SK-N-SH (cell line): ENCODE data around the gene ALPL. TPM values are rescaled to one million over a fixed set of nuclear protein-coding genes. Genes with fewer than 3 reads are reported as not detected.
"Not testable (repeated sequence)": the region's sequence is repeated elsewhere in the genome, so short reads cannot be mapped to it uniquely, and the experiment has no call there.

ENCODE experiments used
- CTCF ChIA-PET: fragments of 300-600, 350-600 bp; formaldehyde crosslinking; extraction: SDS; loops from one replicate; lab custom pipeline; 2021; lab: Yijun Ruan, JAX
- POLR2A ChIA-PET: fragments of 350-600 bp; sonication (Branson Sonifier 250); formaldehyde crosslinking; extraction: SDS; loops from one replicate; lab custom pipeline; 2020; ENCODE audit warnings: antibody characterized with exemption, inconsistent platforms; lab: Yijun Ruan, JAX
- DNase-seq: peaks from one replicate; pipeline ENCODE4 v3.0.0; 2012
- H2AFZ ChIP-seq: fragments of 200-600 bp; sonication (generic); 2 replicates; pipeline ENCODE4 v1.8.1; 2016; ENCODE audit warnings: antibody characterized with exemption, mild to moderate bottlenecking, low read depth
- H3F3A ChIP-seq: fragments of 200-600 bp; sonication (generic); replicated peaks from 2 replicates; pipeline ENCODE3; 2016; ENCODE audit warnings: antibody characterized with exemption, mild to moderate bottlenecking; ENCODE audit not compliant: insufficient read depth
- H3K27ac ChIP-seq, 2 experiments: fragments of 200-500 bp in 1 of 2; fragments of 200-600 bp in 1 of 2; sonication (Bioruptor generic) in 1 of 2; sonication (generic), shearing (Covaris generic) in 1 of 2; 2 replicates each; pipeline versions ENCODE4 v1.5.1 to v1.6.1; 2014 to 2016; ENCODE audit warnings: low read depth in 2 of 2, inconsistent platforms in 1 of 2, low read length in 1 of 2, mild to moderate bottlenecking in 1 of 2, mixed read lengths in 1 of 2
- H3K27me3 ChIP-seq: fragments of 200-600 bp; sonication (generic), shearing (Covaris generic); 2 replicates; pipeline ENCODE4 v1.6.1; 2016; ENCODE audit warnings: mixed run types; ENCODE audit not compliant: insufficient read depth
- H3K36me3 ChIP-seq, 2 experiments: fragments of 200-500 bp in 1 of 2; fragments of 200-600 bp in 1 of 2; sonication (Bioruptor generic) in 1 of 2; sonication (generic) in 1 of 2; replicated peaks in 1 of 2; 2 replicates each; pipeline versions ENCODE3 to v1.5.1; 2014 to 2016; ENCODE audit warnings: low read length in 1 of 2, mild to moderate bottlenecking in 1 of 2; ENCODE audit not compliant: insufficient read depth in 2 of 2, control insufficient read depth in 1 of 2
- H3K4me1 ChIP-seq, 2 experiments: fragments of 200-500 bp in 1 of 2; fragments of 200-600 bp in 1 of 2; sonication (Bioruptor generic) in 1 of 2; sonication (generic), shearing (Covaris generic) in 1 of 2; 2 replicates each; pipeline versions ENCODE4 v1.5.1 to v1.6.1; 2014 to 2016; ENCODE audit warnings: low read depth in 1 of 2, low read length in 1 of 2, mixed run types in 1 of 2; ENCODE audit not compliant: insufficient read depth in 2 of 2, control insufficient read depth in 1 of 2
- H3K4me2 ChIP-seq: fragments of 200-600 bp; sonication (generic), shearing (Covaris generic); 2 replicates; pipeline ENCODE4 v1.6.1; 2017; ENCODE audit warnings: mixed run types
- H3K4me3 ChIP-seq, 2 experiments: fragments of 200-500 bp in 1 of 2; fragments of 200-600 bp in 1 of 2; sonication (Bioruptor generic) in 1 of 2; sonication (generic), shearing (Covaris generic) in 1 of 2; 2 replicates each; pipeline versions ENCODE4 v1.5.1 to v1.8.1; 2014 to 2016; ENCODE audit warnings: low read depth in 2 of 2, inconsistent platforms in 1 of 2, low read length in 1 of 2, mild to moderate bottlenecking in 1 of 2, mixed read lengths in 1 of 2, moderate library complexity in 1 of 2
- H3K79me2 ChIP-seq: fragments of 200-600 bp; sonication (generic); 2 replicates; pipeline ENCODE4 v1.8.1; 2017; ENCODE audit warnings: mild to moderate bottlenecking; ENCODE audit not compliant: insufficient read depth
- H3K9ac ChIP-seq: fragments of 200-600 bp; sonication (generic); 2 replicates; pipeline ENCODE4 v1.6.1; 2017; ENCODE audit warnings: mixed run types
- H3K9me2 ChIP-seq: fragments of 200-600 bp; sonication (generic); 2 replicates; pipeline ENCODE4 v1.6.1; 2017; ENCODE audit warnings: mixed run types
- H3K9me3 ChIP-seq: fragments of 200-600 bp; sonication (generic); 2 replicates; pipeline ENCODE4 v1.6.1; 2017; ENCODE audit warnings: mixed run types, mild to moderate bottlenecking, moderate library complexity
- H4K20me1 ChIP-seq: fragments of 200-600 bp; sonication (generic); 2 replicates; pipeline ENCODE4 v1.6.1; 2017; ENCODE audit warnings: mild to moderate bottlenecking, mixed run types; ENCODE audit not compliant: insufficient read depth
- CHD2 ChIP-seq: fragments of 150-350 bp; IDR thresholded peaks from 2 replicates; pipeline ENCODE4 v1.6.1; 2018; ENCODE audit warnings: low read length; ENCODE audit not compliant: partially characterized antibody
- ELF1 ChIP-seq: IDR thresholded peaks from 2 replicates; pipeline ENCODE4 v1.4.0; 2012
- EP300 ChIP-seq, 2 experiments: IDR thresholded peaks; 2 replicates each; pipeline versions ENCODE4 v1.4.0 to v1.6.1; 2012; ENCODE audit warnings: borderline replicate concordance in 1 of 2, low read depth in 1 of 2, low read length in 1 of 2
- FOSL2 ChIP-seq: IDR thresholded peaks from 2 replicates; pipeline ENCODE4 v1.4.0; 2012; ENCODE audit warnings: low read depth, mild to moderate bottlenecking, moderate library complexity, borderline replicate concordance
- FOXJ3 ChIP-seq: sonication (generic); formaldehyde crosslinking; IDR thresholded peaks from 2 replicates; pipeline ENCODE4 v1.5.1; 2020; ENCODE audit warnings: mild to moderate bottlenecking, missing genetic modification reagents
- FOXM1 ChIP-seq: IDR thresholded peaks from 2 replicates; pipeline ENCODE4 v1.4.0; 2012; ENCODE audit warnings: low read depth, mild to moderate bottlenecking
- GABPA ChIP-seq: IDR thresholded peaks from 2 replicates; pipeline ENCODE4 v1.4.0; 2012; ENCODE audit warnings: low read depth, mild to moderate bottlenecking
- GATA2 ChIP-seq: sonication (generic); formaldehyde crosslinking; IDR thresholded peaks from 2 replicates; pipeline ENCODE4 v1.5.0; 2020; ENCODE audit warnings: mild to moderate bottlenecking, missing genetic modification reagents
- JUND ChIP-seq: IDR thresholded peaks from 2 replicates; pipeline ENCODE4 v1.4.0; 2012
- MAX ChIP-seq: IDR thresholded peaks from 2 replicates; pipeline ENCODE4 v1.4.0; 2012; ENCODE audit warnings: low read depth
- MEF2A ChIP-seq: IDR thresholded peaks from 2 replicates; pipeline ENCODE4 v1.4.0; 2012; ENCODE audit warnings: low read depth, borderline replicate concordance
- MXI1 ChIP-seq: IDR thresholded peaks from 2 replicates; pipeline ENCODE4 v1.6.1; 2012; ENCODE audit warnings: mild to moderate bottlenecking, low read depth, low read length, improper control_type of control experiment
- NFIC ChIP-seq: IDR thresholded peaks from 2 replicates; pipeline ENCODE4 v1.4.0; 2012; ENCODE audit warnings: borderline replicate concordance
- NRF1 ChIP-seq: IDR thresholded peaks from 2 replicates; pipeline ENCODE4 v1.6.1; 2012; ENCODE audit warnings: low read depth, mild to moderate bottlenecking, low read length
- PBX3 ChIP-seq: IDR thresholded peaks from 2 replicates; pipeline ENCODE4; 2012
- RXRA ChIP-seq: IDR thresholded peaks from 2 replicates; pipeline ENCODE4 v1.4.0; 2012; ENCODE audit warnings: low read depth, mild to moderate bottlenecking, borderline replicate concordance
- SMC3 ChIP-seq: IDR thresholded peaks from 2 replicates; pipeline ENCODE4 v1.6.1; 2012; ENCODE audit warnings: low read depth, low read length, improper control_type of control experiment
- TAF1 ChIP-seq: IDR thresholded peaks from 2 replicates; pipeline ENCODE4 v1.6.1; 2012; ENCODE audit warnings: low read depth, mild to moderate bottlenecking, low read length, moderate library complexity, borderline replicate concordance
- TCF12 ChIP-seq: IDR thresholded peaks from 2 replicates; pipeline ENCODE4 v1.4.0; 2012
- TEAD4 ChIP-seq: IDR thresholded peaks from 2 replicates; pipeline ENCODE4 v1.4.0; 2012; ENCODE audit warnings: mild to moderate bottlenecking, borderline replicate concordance; ENCODE audit not compliant: insufficient read depth
- USF2 ChIP-seq: fragments of 150-350 bp; IDR thresholded peaks from 2 replicates; pipeline ENCODE4 v1.6.1; 2017; ENCODE audit warnings: antibody characterized with exemption, low read length, low read depth, borderline replicate concordance
- YY1 ChIP-seq: IDR thresholded peaks from 2 replicates; pipeline ENCODE4 v1.4.0; 2012; ENCODE audit warnings: low read depth, mild to moderate bottlenecking
- WGBS: methylation state at CpG from one replicate; pipeline ENCODE4 v1.1.6; 2017; ENCODE audit warnings: low lambda C conversion rate; 5-methylcytosine and 5-hydroxymethylcytosine counted together
- polyA plus RNA-seq, 3 experiments: library from polyadenylated mRNA; depleted of rRNA; stranded (reverse); fragments of >200 nt; gene quantifications; 2 replicates each; pipeline ENCODE4 v1.2.3, GENCODE V29; 2012

Gene ALPL
- polyA plus RNA-seq, 1 of the 3 experiments (the other 2 are of a cell fraction) = 0.69 TPM

- H3K4me3 ChIP-seq = no peak overlapping the region
- no peak overlapping the region for H3K9ac ChIP-seq
- no peak for DNase-seq
- H4K20me1 ChIP-seq = no peaks in the 10 kb centered on the region
- peaks cover 6 to 7% of the 10 kb centered on the region in 2 experiments; a peak in 2 of 4 replicates for H3K4me1 ChIP-seq
- H3K27me3 ChIP-seq = no peaks in the 10 kb centered on the region
- CTCF ChIA-PET = interaction anchor here (0.6 to 1.1 kb wide), 2 partner anchors 9 to 94 kb away, joined by 3 read pairs; no protein-coding TSS in a partner anchor
- H3K9me2 ChIP-seq = no peaks in the 10 kb centered on the region
- POLR2A ChIA-PET = no interaction called here
- no peak overlapping the region for H2AFZ ChIP-seq
- H3F3A ChIP-seq = no peaks in the 10 kb centered on the region
- WGBS = 73% methylated on average over 12 of the region's 14 CpGs
- H3K36me3 ChIP-seq = no peaks in the 10 kb centered on the region
- no peak overlapping the region for H3K4me2 ChIP-seq
- TF ChIP-seq GABPA (no peak), NRF1 (no peak), PBX3 (no peak), TCF12 (no peak), YY1 (no peak), GATA2 (CRISPR knock-in tag) (no peak), FOXJ3 (no peak), CHD2 (no peak), FOXM1 (no peak), TAF1 (no peak), ELF1 (no peak), MXI1 (no peak), RXRA (no peak), SMC3 (no peak), MEF2A (no peak), FOSL2 (no peak), MAX (no peak)
- TF ChIP-seq, all 33 proteins: peak for 0
- Histone ChIP-seq H3K27ac (no peak overlapping the region), H3K79me2 (no peaks in the 10 kb centered on the region), H3K9me3 (no peaks in the 10 kb centered on the region)
These were observed 55.4 kb downstream of the ALPL start for GRCh38 chr1:21564521-21565095.

GRCh38 chr1:21565285-21565684, 56.1 kb downstream of the ALPL start:
- Histone ChIP-seq H3F3A (no peaks in the 10 kb centered on the region), H3K4me1 (peaks cover 6 to 7% of the 10 kb centered on the region in 2 experiments; a peak in 2 of 4 replicates), H3K9ac (no peak overlapping the region), H4K20me1 (no peaks in the 10 kb centered on the region), H3K4me2 (no peak overlapping the region), H3K9me2 (no peaks in the 10 kb centered on the region), H3K9me3 (no peaks in the 10 kb centered on the region), H3K79me2 (no peaks in the 10 kb centered on the region), H3K27ac (no peak overlapping the region), H2AFZ (no peak overlapping the region), H3K36me3 (no peaks in the 10 kb centered on the region), H3K4me3 (no peak overlapping the region), H3K27me3 (no peaks in the 10 kb centered on the region)
- 46% methylated on average over 8 of the region's 8 CpGs for WGBS
- DNase-seq = no peak
- no peak for TF ChIP-seq TCF12
- TF ChIP-seq USF2 = no peak
- no peak for TF ChIP-seq TAF1
- no peak for TF ChIP-seq JUND
- no peak for TF ChIP-seq GABPA
- TF ChIP-seq FOXJ3 = no peak
- no peak for TF ChIP-seq NFIC
- TF ChIP-seq MEF2A = no peak
- TF ChIP-seq EP300 (IDR thresholded peaks at IDR 0.05; ENCODE audit: borderline replicate concordance in 1 of 2, low read depth in 1 of 2, low read length in 1 of 2) = no peak
- no peak for TF ChIP-seq FOXM1
- TF ChIP-seq TEAD4 = no peak
- ChIA-PET CTCF (no interaction called here), POLR2A (no interaction called here)

GRCh38 chr1:21566361-21566760, 57.1 kb downstream of the ALPL start:
- H3K9me3 ChIP-seq, H3K9ac ChIP-seq, H3K27ac ChIP-seq, H3K27me3 ChIP-seq, H3K4me1 ChIP-seq, DNase-seq, H3K4me3 ChIP-seq, H2AFZ ChIP-seq, H3K4me2 ChIP-seq, H3K79me2 ChIP-seq, H4K20me1 ChIP-seq, H3K9me2 ChIP-seq, H3K36me3 ChIP-seq, H3F3A ChIP-seq: not testable (repeated sequence)
- WGBS = 94% methylated on average over 15 of the region's 15 CpGs
- ChIA-PET POLR2A (interaction anchor here (0.7 kb wide), 1 partner anchor 25 kb away, joined by 3 read pairs; no protein-coding TSS in a partner anchor), CTCF (interaction anchor here (1.0 to 1.2 kb wide), 2 partner anchors 28 to 198 kb away, joined by 3 read pairs; no protein-coding TSS in a partner anchor)
